GM19438 (cell line): ENCODE results near the gene PPP1R3C.
A peak's percentile ranks its signal among the peaks of the same experiment; 100 is the strongest.

ENCODE experiments used
- ATAC-seq: cut with Tn5 transposase; IDR thresholded peaks from one replicate; pipeline ENCODE4 v1.9.1; 2021; ENCODE audit warnings: low read depth; ENCODE audit not compliant: unreplicated experiment

The PPP1R3C gene

GRCh38 chr10:91632671-91633550 is at the start of gene PPP1R3C:
TSS of gene PPP1R3C (minus strand) at chr10:91633071. CDS start at chr10:91632969, 102 bp downstream.
- ATAC-seq: peak; percentile 80

GRCh38 chr10:91681361-91682276 is 48.7 kb upstream of the PPP1R3C start:
- ATAC-seq: no peak

DNA sequence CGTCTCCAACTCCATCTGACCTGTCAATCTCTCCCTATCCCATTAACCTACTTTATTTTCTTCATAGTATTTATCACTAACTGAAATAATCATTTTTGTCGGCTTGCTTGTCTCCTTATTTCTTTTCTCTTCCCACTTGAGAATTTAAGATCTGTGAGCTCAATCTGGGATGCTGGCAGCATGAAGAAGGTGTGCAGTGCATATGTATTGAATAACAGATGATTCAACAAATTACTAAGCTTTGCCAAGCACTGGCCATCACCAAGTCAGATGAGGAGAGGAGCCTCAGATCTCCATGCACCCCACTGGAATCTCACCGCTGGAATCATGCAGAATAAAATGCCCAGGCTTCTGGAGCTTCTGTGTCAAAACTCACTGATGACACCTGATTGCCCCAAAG is 47.6 kb upstream of the PPP1R3C start:
- ATAC-seq: no peak

- no peak for ATAC-seq
Measured at GRCh38 chr10:91679296-91679695, 46.4 kb upstream of the PPP1R3C start.

- ATAC-seq: no peak
Measured at GRCh38 chr10:91677911-91678310, 45.0 kb upstream of the PPP1R3C start.

DNA sequence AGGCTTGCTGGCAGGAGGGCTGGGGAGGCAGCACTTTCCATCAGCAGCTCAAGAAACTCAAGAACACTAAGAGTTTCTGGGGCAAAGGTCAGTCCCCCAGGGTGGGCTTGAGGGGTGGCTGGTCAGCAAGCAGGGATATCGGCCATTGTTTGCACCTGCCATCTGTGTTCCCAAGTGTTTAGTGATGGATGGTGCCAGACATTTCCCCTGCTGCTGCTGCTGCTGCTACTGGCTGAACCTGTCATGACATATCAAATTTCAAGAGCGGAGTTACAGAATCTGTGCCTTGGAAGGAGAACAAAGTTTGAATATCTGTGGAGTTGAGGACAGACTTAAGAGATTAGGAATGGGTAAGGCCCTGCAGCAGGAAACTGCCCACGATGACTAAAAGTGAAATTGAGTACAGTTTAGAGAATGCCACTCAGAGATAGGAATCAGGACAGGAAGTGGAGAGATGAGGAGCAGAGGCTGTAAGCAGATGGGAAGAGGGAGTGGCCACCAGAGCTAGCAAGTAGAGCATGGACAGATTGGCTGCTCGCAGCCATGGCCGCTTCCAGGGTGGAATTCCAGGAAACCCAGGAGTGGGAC is 39.2 kb upstream of the PPP1R3C start:
- no peak for ATAC-seq

- ATAC-seq: no peak
Measured at GRCh38 chr10:91668913-91669312, 36.0 kb upstream of the PPP1R3C start.

- no peak for ATAC-seq
Measured at GRCh38 chr10:91665842-91666241, 33.0 kb upstream of the PPP1R3C start.

DNA sequence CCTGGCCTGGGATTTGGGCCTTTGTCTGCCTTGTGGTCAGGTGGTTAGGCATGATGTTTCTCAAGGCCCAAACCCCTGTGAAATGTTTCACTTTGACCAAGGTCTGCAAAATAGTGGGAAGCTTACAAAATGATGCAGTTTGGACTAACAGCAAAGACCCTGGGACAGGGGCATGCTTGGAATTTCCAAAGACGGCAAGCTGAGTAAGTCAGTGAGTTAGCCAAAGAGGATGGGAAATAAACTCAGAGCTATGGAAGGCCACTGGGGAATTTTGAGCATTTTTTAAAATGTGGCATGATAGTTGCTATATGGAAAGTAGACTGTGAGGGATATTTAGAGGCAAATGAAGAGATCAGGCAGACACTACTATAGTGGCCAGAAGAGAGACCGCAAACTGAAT is 31.6 kb upstream of the PPP1R3C start:
- ATAC-seq: no peak

GRCh38 chr10:91662993-91663392 is 30.1 kb upstream of the PPP1R3C start:
- no peak for ATAC-seq

- ATAC-seq: no peak
Measured at GRCh38 chr10:91653219-91653870, 20.5 kb upstream of the PPP1R3C start.

DNA sequence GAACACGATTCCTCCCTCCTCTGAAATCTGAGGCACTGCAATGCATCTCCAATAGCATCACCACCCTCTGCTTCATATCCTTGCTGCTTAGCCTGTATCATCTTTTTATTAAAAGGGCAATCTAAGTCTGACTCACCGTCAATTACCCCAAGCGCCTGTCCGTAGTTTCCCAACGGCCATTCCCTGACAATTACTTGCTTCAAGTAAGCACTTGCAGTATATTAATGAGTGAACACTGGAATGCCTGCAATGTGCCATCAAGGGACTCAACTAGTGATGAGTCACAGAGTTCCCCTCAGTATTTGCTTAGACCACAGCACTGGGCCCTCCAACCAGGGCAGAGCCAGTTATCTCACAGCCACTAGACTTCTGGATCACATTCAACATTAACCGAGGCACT is 19.5 kb upstream of the PPP1R3C start:
- no peak for ATAC-seq

DNA sequence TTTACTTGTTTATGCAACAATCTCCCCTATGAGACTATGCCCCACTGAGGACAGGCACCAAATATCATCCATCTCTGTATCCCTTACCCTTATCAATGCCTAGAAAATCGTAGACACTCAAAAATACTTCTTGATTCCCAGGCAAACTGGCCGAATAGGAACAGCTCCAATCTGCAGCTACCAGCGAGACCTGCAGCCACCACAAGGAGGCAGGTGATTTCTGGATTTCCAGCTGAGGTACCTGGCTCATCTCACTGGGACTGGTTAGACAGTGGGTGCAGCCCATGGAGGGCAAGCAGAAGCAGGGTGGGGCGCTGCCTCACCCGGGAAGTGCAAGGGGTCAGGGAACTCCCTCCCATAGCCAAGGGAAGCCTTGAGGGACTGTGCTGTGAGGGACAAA is 10.8 kb upstream of the PPP1R3C start:
- ATAC-seq: no peak

GRCh38 chr10:91642831-91643692 is 10.2 kb upstream of the PPP1R3C start:
- no peak for ATAC-seq

DNA sequence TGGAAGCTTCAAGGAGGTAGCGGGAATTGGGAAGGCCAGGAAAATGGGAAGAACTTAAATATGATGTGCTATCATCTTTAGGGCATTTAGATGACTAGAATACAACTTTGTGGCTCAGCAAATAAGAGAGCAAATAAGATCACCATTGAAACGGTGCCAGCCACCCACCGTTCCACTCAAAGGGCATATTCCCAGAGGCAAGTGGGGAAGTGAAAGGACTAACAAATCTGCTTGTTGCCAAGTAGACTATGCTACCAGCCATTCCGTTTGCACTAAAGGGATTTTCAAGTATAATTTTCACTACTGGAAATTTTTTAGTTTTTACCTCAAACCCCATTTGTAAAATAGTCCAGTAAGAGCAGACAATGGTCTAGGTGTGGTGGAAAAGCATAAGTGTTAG is 4.0 kb upstream of the PPP1R3C start:
- ATAC-seq: no peak

DNA sequence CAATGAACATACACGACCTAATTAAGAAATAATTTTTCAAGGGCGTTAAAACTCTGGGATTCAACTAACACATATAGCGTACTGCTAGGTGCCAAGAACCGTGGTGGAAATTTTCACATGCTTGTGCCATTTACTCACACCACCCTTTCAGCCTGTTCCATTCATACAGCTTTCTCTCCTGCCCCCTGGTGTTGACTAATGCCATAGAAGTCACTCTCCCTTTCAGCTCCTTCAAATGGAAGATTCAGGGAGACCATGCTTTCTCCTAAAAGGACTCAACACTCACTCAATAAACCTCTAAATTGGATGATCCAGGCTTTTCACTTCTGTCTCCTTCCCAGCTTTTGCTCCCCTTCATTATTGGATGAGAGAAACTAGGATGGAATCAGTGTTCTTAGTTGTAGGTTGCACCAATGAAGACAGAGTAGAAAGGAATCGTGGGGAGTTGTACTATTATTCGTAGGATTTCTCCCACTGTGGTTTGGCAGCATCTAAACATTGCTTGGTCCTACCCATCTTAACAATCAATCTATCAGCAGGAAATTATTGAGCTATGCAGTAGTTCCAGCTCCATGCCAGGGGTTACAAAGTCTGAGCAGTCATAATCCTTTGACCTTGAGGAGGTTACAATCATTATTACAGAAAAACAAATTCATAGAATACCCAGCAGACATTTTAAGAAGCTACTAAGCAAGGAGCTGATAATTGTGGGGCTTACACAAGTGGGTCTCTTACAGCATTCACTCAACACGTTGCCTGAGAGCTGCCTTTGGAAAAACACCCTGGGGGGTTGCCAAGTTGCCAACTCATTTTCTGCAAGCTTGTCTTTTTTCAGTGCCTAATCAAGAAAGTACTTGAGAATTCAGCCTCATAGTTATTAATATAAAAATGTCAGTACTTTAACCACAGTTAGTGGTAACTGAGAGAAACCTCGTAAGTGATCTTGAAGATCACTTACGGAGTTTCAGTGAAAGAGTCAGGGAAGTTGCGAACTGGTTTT is 2.8 kb upstream of the PPP1R3C start:
- ATAC-seq: no peak

GRCh38 chr10:91634898-91635297 is 2.0 kb upstream of the PPP1R3C start:
- ATAC-seq: no peak

GRCh38 chr10:91634246-91634645 is 1.4 kb upstream of the PPP1R3C start:
- no peak for ATAC-seq
